ENCODE results near the gene SEMA5A. TPM values are rescaled to one million over a fixed set of nuclear protein-coding genes. Genes with fewer than 3 reads are reported as not detected.

The SEMA5A gene
- total RNA-seq, 3 donors from 2014 or later, result 3.0 to 35.4 (median 25.9) TPM

- TF ChIP-seq CTCF (IDR thresholded peaks at IDR 0.05) (no peak), POLR2A (IDR thresholded peaks at IDR 0.05) (no peak), POLR2AphosphoS5 (IDR thresholded peaks at IDR 0.05) (no peak)
- Histone ChIP-seq H3K36me3 (no peaks in the 10 kb centered on the region), H3K27ac (no peak overlapping the region), H3K27me3 (no peaks in the 10 kb centered on the region), H3K4me3 (no peak overlapping the region), H3K9me3 (no peaks in the 10 kb centered on the region), H3K4me1 (no peaks in the 10 kb centered on the region)
- intact Hi-C loops (cut with DNase I; ENCODE audit: low total_unique reads), result no loop called here
- no peak for DNase-seq (ENCODE audit: low spot score in 2 of 2)
Measured at GRCh38 chr5:9391080-9391479, 154.8 kb downstream of the SEMA5A start.

GRCh38 chr5:9390113-9390512, 155.8 kb downstream of the SEMA5A start:
- Histone ChIP-seq H3K27me3 (no peaks in the 10 kb centered on the region), H3K36me3 (no peaks in the 10 kb centered on the region), H3K4me1 (no peaks in the 10 kb centered on the region), H3K4me3 (no peak overlapping the region), H3K9me3 (no peaks in the 10 kb centered on the region), H3K27ac (no peak overlapping the region)
- no peak for DNase-seq (ENCODE audit: low spot score in 2 of 2)
- intact Hi-C loops (cut with DNase I; ENCODE audit: low total_unique reads), result no loop called here
- TF ChIP-seq POLR2AphosphoS5 (IDR thresholded peaks at IDR 0.05) (no peak), POLR2A (IDR thresholded peaks at IDR 0.05) (no peak), CTCF (IDR thresholded peaks at IDR 0.05) (no peak)

GRCh38 chr5:9388941-9389674, 156.8 kb downstream of the SEMA5A start:
- Histone ChIP-seq H3K4me1 (no peaks in the 10 kb centered on the region), H3K27ac (no peak overlapping the region), H3K4me3 (no peak overlapping the region), H3K36me3 (no peaks in the 10 kb centered on the region), H3K9me3 (no peaks in the 10 kb centered on the region), H3K27me3 (no peaks in the 10 kb centered on the region)
- no peak for DNase-seq (ENCODE audit: low spot score in 2 of 2)
- no peak for TF ChIP-seq CTCF (IDR thresholded peaks at IDR 0.05)
- no peak for TF ChIP-seq POLR2AphosphoS5 (IDR thresholded peaks at IDR 0.05)
- no peak for TF ChIP-seq POLR2A (IDR thresholded peaks at IDR 0.05)
- intact Hi-C loops (cut with DNase I; ENCODE audit: low total_unique reads), result no loop called here

DNA sequence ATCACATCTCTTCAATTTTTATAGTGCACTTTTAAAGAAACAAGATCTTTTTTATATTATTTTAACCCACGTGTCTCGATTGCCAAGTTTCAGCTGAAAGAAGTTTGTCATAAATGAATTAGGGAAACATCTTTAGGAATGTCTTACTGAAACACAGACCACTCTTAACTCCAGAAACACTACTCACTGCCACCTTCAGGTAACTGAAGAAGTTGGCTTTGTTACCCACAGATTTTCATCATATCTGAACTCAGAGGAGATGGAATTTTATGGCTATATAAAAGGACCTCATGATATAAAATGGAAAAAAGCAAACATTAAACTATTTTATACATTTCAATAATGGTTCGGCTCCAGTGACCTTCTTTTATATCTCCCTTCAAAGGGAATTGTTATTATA, 158.0 kb downstream of the SEMA5A start:
- DNase-seq (ENCODE audit: low spot score in 2 of 2), result no peak
- intact Hi-C loops (cut with DNase I; ENCODE audit: low total_unique reads), result no loop called here

More for the DNA sequence above, 158.0 kb downstream of the SEMA5A start:
- H3K27me3 ChIP-seq, result no peaks in the 10 kb centered on the region
- no peak for TF ChIP-seq POLR2A (IDR thresholded peaks at IDR 0.05)
- no peak for TF ChIP-seq CTCF (IDR thresholded peaks at IDR 0.05)
- no peak for TF ChIP-seq POLR2AphosphoS5 (IDR thresholded peaks at IDR 0.05)
- no peaks in the 10 kb centered on the region for H3K36me3 ChIP-seq
- H3K4me1 ChIP-seq, result no peaks in the 10 kb centered on the region
- no peak overlapping the region for H3K27ac ChIP-seq
- no peaks in the 10 kb centered on the region for H3K9me3 ChIP-seq
- no peak overlapping the region for H3K4me3 ChIP-seq

Data from breast epithelium (tissue), 4 donors.